DMS79 treated with DMSO at 0.1 percent for 48 hours (cell line): ENCODE results near the gene RSPH10B2.
A peak's percentile ranks its signal among the peaks of the same experiment; 100 is the strongest.
"Not testable (repeated sequence)": the region's sequence is repeated elsewhere in the genome, so short reads cannot be mapped to it uniquely, and the experiment has no call there.

Experiments
- DNase-seq: peaks from one replicate; lab custom pipeline; 2025; lab: John Stamatoyannopoulos, UW

Gene RSPH10B2

DNA sequence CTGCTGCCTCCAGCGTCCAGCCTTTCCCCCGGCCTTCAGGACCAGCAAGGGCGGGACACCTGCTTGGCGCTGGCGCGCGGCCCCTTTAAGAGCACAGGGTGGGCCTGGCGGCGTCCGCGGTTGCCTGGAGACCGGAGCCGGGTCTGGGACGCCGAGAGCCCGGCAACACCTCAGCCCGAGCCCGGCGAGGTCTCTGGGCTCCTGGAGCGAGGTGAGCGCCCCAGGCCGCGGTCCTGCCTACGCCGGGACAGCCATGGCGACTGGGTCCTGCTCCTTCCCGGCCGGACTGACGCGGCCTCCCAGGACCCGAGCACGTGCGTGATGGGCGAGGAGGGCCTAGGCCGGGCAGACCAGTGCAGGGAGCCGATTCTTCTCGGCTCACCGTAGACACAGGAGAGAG, at the start of gene RSPH10B2:
Gene RSPH10B2, plus strand, starts transcription at position 140 of the 400 bp plus-strand sequence. CDS start 3,575 bp downstream, outside the sequence.
- not testable (repeated sequence) for DNase-seq

DNA sequence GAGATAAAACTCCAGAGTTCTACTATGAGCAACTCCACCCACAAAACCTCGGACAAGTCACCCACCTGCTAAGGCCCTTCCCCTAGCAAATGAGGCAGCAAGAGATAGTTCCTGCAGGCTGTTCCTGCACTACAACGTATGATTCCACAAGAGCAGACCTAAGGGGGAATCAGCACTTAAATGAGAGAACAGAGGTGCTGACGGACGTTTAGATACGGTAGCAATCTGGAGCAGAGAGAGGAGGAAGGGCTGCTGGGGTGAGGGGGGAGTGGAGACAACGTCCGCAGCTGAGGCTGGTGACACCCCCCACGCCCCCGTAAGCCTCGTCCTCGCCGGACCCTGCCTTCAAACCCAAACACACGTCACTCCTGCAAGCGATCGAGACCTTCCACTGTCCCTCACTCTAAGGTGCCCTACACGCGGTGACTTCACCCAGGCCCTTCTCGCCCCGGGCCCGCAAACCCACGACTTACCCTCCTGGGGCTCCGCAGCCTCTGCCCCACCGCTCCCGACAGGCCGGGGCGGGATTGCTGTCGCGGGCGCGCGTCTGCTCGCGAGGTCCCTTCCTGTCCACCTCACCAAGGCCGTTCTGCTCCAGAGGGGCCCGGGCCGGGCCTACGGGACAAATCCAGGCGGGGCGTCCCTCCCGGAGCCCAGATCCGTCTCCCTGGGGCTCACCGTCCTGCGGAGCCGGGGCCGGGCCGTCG, 47.8 kb upstream of the RSPH10B2 start:
- no peak for DNase-seq

DNA sequence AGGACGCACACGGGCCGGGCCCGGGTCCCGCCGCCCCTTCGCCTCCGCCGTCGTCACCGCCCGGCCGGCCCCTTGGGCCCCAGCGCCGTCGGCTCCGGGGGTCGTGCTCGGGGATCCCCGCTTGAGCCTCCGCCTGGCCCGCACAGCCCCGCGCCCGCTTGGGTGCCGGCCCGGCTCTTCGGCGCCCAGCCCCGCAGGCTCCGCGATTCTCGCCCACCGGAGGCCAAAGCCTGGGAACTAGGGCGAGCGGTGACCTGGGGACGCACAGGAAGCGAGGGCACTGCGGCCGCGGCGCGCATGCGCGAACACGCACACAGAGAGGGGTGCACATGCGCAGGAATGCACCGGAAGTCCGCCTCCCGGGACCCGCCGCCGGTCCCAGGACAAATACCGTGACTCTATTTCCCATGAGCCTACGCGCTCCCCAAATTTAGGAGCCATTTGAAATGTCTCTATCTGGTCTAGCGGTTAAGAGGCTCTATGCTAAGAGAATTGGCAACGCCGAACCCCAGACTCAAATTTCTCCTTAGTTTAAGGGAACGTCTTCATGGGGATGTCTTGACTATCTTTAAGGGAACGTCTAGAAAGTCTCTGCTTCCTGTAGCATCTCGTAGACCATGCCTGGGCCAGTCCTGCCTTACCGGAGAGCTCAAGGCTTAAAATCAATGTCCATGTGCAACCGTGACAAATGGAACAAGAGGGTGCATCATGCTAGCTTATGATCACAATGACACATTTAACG, 47.1 kb upstream of the RSPH10B2 start, which contains the start of gene ZNF12:
Gene ZNF12, minus strand, starts transcription at position 282 of the 742 bp plus-strand sequence. CDS start 1,774 bp downstream, outside the sequence.
- DNase-seq, result peak; percentile 91

- no peak for DNase-seq
These were observed 45.6 kb upstream of the RSPH10B2 start for GRCh38 chr7:6708304-6708703.

- no peak for DNase-seq
These were observed 44.1 kb upstream of the RSPH10B2 start for GRCh38 chr7:6709808-6710207.

- DNase-seq, result no peak
These were observed 39.5 kb upstream of the RSPH10B2 start for GRCh38 chr7:6714360-6714759.

DNA sequence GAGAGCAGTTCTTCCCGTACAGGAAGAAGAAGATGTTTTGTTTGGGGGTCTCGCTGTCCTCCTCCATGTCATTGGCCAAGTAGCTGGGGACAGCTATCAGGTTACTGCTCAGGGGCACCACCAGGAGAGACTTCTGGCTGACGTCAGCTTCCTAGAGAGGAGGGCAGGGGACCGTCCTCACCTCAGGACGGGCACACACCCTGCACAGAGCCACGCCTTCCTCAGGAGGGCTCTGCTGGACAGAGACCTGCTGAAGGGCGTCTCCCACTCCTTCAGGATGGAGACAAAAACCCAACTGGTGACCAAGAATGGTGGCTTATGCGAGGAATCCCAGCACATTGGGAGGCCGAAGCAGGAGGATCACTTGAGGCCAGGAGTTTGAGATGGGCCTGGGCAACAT, 38.0 kb upstream of the RSPH10B2 start:
- DNase-seq, result not testable (repeated sequence)

- no peak for DNase-seq
These were observed 35.8 kb upstream of the RSPH10B2 start for GRCh38 chr7:6718124-6718523.

DNA sequence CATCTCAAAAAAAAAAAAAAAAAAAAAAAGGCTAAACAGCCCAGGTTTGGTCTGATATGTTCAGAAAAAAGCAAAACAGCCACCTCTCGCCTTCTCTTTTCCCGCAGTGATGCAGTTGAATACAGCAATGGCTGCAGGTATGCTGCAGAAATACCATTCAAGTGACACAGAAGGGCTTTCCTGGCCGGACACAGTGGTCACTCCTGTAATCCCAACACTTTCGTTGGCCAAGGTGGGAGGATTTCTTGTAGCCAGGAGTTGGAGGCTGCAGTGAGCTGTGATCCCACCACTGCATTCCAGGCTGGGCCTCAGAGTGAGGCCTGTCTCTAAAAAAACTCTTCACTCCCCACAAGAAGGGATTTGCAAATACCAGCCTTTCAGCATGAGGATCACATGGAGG, 29.6 kb upstream of the RSPH10B2 start:
- DNase-seq, result not testable (repeated sequence)

- no peak for DNase-seq
These were observed 28.9 kb upstream of the RSPH10B2 start for GRCh38 chr7:6725003-6725402.

DNA sequence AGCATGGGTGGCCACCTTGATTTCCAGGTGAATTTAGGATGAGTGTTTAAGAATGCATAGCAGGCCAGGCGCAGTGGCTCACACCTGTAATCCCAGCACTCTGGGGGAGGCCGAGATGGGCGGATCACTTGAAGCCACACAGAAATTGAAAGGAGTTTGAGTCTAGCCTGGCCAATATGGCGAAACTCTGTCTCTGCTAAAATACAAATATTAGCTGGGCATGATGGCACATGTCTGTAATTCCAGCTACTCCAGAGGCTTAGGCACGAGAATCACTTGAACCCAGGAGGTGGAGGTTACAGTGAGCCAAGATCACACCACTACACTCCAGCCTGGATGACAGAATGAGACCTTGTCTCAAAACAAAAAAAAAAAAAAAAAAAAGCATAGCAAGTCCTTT, 27.6 kb upstream of the RSPH10B2 start:
- not testable (repeated sequence) for DNase-seq

DNA sequence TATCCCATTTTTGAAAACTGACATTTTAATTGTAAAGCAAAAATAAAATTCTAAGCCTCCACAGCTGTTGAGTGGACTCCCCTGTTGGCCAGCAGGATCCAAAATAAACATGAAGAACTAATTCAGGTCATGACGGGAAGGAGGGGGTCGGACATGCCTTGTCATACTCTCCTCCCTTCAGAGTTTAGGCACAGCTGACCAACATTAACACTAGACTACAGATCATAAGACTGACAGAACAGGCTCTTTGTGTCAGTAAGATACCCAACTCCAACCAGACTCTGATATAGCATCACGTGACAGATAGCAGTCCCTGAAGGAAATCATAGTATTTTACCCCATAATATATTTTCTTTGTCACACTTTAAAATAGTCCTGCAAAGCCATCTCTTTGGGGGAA, 26.2 kb upstream of the RSPH10B2 start:
- no peak for DNase-seq

DNA sequence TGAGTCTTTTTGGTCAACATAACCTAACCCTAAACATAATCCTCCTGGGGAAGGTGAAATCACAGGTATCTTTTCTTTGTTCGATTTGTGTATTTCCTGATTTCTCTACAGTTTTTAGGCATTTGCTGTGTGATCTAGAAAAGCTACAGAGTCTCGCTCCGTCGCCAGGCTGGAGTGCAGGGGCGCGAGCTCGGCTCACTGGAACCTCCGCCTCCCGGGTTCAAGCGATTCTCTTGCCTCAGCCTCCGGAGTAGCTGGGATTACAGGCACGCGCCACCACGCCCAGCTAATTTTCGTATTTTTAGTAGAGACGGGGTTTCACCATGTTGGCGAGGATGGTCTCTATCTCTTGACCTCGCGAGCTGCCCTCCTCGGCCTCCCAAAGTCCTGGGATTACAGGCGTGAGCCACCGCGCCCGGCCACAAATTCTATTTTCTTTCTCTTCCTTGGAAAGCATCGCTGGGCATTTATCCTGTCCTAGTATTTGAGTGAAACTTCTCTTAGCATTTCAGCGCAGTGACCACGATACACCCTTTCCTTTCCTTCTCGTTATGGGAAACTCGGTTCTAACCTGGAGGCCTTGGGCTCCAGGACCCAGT, 24.9 kb upstream of the RSPH10B2 start:
- DNase-seq, result not testable (repeated sequence)

DNA sequence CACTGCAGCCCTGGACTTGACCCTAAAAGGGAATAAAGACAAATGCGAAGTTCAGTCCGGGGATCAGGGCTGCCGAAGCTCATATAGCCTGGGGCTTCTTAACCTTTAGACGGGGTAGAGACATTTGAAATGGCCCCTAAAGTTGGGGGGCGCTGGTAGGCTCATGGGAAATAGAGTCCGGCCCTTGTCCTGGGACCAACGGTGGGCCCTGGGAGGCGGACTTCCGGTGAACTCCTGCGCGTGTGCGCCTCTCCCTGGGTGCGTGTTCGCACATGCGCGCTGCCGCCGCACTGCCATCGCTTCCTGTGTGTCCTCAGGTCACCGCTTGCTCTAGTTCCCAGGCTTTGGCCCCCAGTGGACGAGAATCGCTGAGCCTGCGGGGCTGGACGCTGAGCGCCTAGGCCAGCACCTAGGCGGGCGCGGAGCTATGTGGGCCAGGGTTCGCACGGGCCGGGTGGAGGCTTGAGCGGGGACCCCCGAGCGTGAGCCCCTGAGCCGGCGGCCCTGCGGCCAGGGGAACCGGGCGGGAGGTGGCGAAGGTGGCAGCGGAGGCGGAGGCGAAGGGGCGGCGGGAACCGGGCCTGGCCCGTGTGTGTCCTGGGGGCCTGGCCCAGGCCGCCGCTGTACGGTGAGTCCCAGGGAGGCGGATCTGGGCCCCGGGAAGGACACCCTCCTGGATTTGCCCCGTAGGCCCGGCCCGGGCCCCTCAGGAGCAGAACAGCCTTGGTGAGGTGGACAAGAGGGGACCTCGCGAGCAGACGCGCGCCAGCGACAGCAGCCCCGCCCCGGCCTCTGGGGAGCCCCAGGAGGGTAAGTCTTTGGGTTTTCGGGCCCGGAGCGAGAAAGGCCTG, 24.2 kb upstream of the RSPH10B2 start:
- DNase-seq, result peak; percentile 88

DNA sequence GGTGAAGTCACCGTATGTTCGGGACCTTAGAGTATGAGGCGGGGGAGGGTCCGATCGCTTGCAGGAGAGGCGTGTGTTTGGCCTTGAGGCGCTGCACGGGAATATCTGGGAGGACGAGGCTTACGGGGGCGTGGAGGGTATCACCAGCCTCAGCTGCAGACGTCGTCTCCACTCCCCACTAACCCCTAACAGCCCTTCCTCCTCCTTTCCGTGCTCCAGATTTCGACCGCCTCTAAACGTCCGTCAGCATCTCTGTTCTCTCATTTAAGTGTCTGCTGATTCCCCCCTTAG, 23.6 kb upstream of the RSPH10B2 start:
- DNase-seq, result no peak

DNA sequence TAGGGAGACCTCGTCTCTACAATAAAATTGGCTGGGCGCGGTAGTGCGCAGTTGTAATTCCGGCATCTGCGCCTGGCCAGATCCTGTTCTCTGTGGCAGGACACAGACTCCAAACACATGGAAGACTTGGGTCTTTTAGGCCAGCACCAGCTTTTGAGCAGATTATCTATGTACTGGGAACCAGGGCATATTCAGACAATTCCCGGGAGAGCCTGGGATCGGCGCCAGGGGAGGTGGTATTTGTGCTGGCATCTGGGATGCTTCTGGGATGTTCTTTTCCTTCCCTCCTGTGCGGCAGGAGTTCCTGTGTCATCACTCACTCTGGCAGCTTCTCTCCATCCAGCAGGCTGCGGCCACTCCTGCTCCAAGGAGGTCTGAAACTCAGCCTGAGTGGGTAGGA, 15.5 kb upstream of the RSPH10B2 start:
- DNase-seq, result not testable (repeated sequence)

DNA sequence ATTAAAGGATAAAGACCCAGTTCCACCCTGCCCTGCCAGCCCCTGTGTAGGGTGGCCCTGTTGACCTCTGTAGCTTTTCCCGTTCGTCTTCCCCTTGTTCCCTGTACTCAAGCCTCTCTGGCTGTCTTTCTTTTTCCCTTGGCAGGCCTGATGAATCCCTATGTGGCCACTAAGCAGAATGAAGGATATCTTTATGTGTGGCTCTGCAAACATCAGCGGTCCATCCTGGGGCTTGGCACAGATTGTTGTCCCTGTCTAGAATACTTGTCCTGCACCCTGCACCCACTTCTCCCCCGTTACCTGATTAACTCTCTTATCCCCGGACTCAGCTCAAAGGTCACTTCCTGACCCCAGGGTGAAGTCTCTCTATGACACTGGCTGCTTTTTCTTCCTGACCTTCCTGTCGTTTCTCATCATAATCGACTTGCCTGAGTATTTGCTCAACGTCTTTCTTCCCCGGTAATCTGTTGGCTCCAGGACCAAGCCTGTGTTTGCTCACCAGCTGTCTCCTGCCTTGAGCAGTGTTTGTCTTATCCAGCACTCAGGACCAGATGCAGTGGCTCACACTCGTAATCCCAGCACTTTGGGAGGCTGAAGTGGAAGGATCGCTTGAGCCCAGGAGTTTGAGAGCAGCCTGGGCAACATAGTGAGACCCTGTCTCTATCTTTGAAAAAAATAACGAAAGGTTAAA, 9.3 kb upstream of the RSPH10B2 start:
- DNase-seq, result not testable (repeated sequence)

DNA sequence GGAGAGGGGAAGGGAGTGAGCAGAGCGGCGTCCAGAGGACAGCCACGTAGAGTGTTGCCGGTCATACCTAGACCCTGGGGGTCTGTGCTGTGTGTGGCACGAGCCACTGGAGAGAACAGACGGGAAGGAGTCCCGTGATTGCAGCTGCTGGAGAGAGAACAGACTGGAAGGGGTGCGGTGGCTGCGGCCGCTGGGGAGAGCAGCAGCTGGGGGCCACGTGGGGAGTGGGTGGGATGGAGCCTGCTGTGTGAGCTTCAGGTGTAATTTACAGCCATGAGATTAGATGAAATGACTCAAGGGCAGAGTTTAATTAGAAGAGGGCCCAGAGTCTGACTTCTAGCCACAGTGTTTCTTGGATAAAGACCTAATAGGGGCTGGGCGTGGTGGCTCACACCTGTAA, 4.6 kb upstream of the RSPH10B2 start:
- not testable (repeated sequence) for DNase-seq

GRCh38 chr7:6750173-6750572, 3.7 kb upstream of the RSPH10B2 start:
- not testable (repeated sequence) for DNase-seq

DNA sequence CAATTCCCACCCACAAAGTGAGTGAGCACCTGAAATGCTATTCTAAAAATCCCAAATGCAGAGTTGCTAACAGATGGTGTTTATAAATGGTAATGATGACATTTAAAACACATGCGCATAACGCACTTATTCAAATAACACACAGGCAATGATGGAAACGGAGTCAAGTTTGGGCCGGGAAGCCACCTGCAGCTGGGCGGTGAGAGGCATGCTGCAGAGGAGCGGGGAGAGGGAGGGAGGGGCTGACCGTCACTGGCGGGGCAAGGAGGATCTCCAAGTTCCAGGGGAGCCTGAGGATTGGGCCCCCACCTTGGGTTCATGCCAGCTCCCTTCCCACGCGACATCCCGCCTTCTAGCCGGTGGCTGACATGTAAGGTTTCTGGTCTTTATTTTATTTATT, 7.3 kb downstream of the RSPH10B2 start:
- DNase-seq, result not testable (repeated sequence)

- DNase-seq, result not testable (repeated sequence)
These were observed 27.7 kb downstream of the RSPH10B2 start for GRCh38 chr7:6781581-6781980.
